Fibroblast of skin of back (primary cell): ENCODE measurements around the gene ADCY5.

Experiments used
- DNase-seq: peaks from one replicate; pipeline ENCODE4 v3.0.0-alpha.2; 2013

ADCY5 gene

GRCh38 chr3:123457841-123458240 is 9.0 kb upstream of the ADCY5 start:
- no peak for DNase-seq

GRCh38 chr3:123453675-123454074 is 4.8 kb upstream of the ADCY5 start:
- DNase-seq: no peak

- DNase-seq: no peak
Observed at GRCh38 chr3:123451186-123451585, 2.3 kb upstream of the ADCY5 start.

- peak; percentile 6 for DNase-seq
Observed at GRCh38 chr3:123449997-123450604, 1.2 kb upstream of the ADCY5 start.

GRCh38 chr3:123449102-123449996 is 459 bp upstream of the ADCY5 start:
- peak; percentile 17 for DNase-seq

GRCh38 chr3:123447749-123448517 is 957 bp downstream of the ADCY5 start:
- peak; percentile 6 for DNase-seq

GRCh38 chr3:123447416-123447748 is 1.5 kb downstream of the ADCY5 start:
- DNase-seq: no peak

GRCh38 chr3:123446610-123447109 is 2.2 kb downstream of the ADCY5 start:
- no peak for DNase-seq

GRCh38 chr3:123446210-123446609 is 2.7 kb downstream of the ADCY5 start:
- DNase-seq: no peak

- no peak for DNase-seq
Observed at GRCh38 chr3:123445702-123446101, 3.2 kb downstream of the ADCY5 start.

- DNase-seq: no peak
Observed at GRCh38 chr3:123444744-123445143, 4.1 kb downstream of the ADCY5 start.

GRCh38 chr3:123444023-123444422 is 4.9 kb downstream of the ADCY5 start:
- peak; percentile 4 for DNase-seq

GRCh38 chr3:123442908-123443307 is 6.0 kb downstream of the ADCY5 start:
- DNase-seq: no peak

- no peak for DNase-seq
Observed at GRCh38 chr3:123442125-123442524, 6.8 kb downstream of the ADCY5 start.

- no peak for DNase-seq
Observed at GRCh38 chr3:123439806-123440580, 8.9 kb downstream of the ADCY5 start.

GRCh38 chr3:123432832-123433523 is 15.9 kb downstream of the ADCY5 start:
- DNase-seq: no peak

- no peak for DNase-seq
Observed at GRCh38 chr3:123431658-123432324, 17.1 kb downstream of the ADCY5 start.

- no peak for DNase-seq
Observed at GRCh38 chr3:123431007-123431657, 17.8 kb downstream of the ADCY5 start.

- no peak for DNase-seq
Observed at GRCh38 chr3:123430266-123430665, 18.6 kb downstream of the ADCY5 start.

GRCh38 chr3:123429362-123430125 is 19.3 kb downstream of the ADCY5 start:
- no peak for DNase-seq
